Measurements from ENCODE around the gene MARCHF4.

MARCHF4 gene, protein sequence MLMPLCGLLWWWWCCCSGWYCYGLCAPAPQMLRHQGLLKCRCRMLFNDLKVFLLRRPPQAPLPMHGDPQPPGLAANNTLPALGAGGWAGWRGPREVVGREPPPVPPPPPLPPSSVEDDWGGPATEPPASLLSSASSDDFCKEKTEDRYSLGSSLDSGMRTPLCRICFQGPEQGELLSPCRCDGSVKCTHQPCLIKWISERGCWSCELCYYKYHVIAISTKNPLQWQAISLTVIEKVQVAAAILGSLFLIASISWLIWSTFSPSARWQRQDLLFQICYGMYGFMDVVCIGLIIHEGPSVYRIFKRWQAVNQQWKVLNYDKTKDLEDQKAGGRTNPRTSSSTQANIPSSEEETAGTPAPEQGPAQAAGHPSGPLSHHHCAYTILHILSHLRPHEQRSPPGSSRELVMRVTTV
- total RNA-seq: 0 reads per million in 2 donors

DNA sequence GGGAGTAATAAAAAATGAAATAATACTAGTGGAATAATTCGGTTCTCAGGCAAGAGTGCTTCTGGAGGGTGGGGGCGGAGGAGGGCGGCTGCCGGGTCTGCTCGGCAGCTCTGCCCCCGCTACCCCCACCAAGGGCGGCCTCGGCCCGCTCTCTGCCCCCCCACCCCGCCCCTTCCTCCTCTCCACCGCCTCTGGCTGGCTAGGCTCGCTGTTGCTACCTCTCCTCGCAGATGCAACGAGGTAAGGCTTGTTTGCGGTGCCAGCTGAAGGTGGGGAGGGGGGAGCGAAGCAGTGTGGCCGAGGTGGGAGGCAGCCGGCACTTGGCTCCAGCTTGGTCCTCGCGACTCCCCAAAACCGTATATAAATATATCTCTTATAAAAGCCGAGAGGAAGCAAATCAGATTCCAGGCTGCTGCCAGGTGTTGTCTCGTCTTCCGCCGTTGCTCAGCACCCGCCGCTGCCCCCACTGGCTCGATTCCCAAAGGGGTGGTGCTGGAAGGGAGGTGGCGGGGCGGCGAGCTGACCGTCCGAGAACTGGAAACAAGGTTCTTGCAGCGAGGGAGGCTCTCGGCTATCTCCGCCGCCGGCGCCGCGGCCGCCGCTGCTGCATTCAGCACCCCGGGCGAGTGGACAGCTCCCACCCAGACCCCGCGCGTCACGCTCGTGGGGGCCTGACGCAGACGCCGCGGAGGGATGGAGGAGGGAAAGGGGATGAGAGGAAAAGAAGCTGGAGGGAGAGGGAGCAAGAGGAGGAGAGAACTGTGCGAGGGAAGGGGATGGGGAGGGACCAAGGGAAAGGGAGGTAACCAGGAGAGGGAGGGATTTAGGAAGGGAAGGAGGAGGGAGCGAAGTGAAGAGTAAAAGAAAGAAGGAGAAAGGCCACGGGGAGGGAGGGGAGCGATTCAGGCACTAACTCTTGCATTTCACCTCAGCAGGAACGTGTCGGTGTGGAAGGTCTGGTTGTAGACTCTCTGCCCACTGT, at the start of gene MARCHF4:
TSS of gene MARCHF4 (minus strand) at position 763 of the 982 bp plus-strand sequence. CDS start 2,223 bp downstream, outside the sequence.
- peak; percentile 69 for DNase-seq

GRCh38 chr2:216420367-216421101, 48.3 kb upstream of the MARCHF4 start:
- no peak for DNase-seq

DNA sequence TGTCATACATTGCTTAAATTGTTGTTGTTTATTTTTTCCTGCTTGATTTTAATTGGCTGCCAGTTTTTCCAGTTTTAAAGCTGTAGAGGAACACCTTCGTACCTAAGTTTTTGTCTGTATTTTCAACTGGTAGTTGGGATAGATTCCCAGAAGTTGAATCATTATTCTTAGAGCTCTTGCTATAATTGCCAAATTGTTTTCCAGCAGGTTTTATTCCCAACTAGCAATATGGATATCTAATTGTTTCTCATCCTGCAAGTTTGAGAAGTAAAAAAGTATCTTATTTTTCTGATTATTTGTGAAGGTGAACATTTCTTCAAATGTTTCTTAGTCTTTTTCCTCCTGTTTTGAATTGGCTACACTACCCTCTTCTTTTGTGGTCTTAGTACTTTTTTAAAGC, 46.7 kb upstream of the MARCHF4 start:
- no peak for DNase-seq

- no peak for DNase-seq
Observed at GRCh38 chr2:216416571-216417307, 44.5 kb upstream of the MARCHF4 start.

DNA sequence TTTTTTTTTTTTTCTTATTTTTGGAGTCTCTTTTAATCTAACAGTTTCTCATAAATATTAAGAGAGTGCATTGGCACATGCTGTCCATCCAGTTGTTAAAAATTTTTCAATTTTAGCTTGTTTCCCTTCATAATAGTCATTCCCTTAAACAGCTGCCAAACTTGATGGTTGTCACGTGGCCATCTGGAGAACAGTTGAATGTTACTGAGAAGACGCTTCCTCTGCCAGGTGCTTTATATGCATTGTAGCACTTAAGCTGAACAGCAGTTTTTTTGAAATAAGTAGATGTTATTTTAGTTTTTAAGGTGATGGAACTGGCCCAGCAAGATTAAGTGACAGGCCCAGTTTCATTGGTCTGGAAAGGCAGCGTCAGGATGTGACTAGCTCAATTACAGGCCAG, 43.3 kb upstream of the MARCHF4 start:
- no peak for DNase-seq

DNA sequence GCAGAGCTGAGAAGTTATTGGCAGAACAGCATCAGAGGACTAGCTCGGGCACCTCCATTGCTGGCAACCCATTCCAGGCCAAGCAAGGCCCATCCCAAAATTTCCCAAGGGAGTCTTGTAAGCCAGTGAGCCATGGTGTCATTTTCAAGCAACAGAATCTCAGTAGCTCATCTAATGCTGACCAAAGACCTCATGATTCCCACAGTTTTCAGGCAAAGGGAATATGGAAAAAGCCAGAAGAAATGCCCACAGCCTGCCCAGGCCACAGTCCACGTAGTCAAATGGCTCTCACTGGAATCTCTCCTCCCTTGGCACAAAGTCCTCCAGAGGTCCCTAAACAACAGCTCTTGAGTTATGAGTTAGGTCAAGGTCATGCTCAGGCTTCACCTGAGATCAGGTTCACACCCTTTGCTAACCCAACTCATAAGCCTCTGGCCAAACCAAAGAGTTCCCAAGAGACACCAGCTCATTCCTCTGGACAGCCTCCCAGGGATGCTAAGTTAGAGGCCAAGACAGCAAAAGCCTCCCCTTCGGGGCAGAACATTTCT, 42.6 kb upstream of the MARCHF4 start:
- no peak for DNase-seq

DNA sequence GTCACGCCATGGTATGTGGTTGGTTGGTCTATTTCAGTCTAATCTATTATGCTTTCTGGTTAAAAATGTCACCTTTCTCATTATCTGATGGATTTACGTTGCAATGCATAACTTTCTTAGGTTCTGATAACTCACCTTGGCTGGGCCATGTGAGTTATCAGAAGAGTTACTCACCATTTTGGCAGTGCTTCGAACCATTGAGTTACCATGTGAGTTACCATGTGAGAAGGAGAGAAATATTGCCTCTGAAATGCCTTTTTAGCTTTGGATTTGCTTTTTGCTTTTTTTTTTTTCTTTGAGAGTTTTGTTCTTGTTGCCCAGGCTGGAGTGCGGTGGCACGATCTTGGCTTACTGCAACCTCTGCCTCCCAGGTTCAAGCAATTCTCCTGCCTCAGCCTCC, 41.6 kb upstream of the MARCHF4 start:
- DNase-seq: no peak

GRCh38 chr2:216412022-216412999, 40.0 kb upstream of the MARCHF4 start, which contains the start of gene SMARCAL1:
Gene SMARCAL1 (plus strand): TSS chr2:216412484. CDS start chr2:216414705, 2,221 bp downstream.
- DNase-seq: peak; percentile 99

DNA sequence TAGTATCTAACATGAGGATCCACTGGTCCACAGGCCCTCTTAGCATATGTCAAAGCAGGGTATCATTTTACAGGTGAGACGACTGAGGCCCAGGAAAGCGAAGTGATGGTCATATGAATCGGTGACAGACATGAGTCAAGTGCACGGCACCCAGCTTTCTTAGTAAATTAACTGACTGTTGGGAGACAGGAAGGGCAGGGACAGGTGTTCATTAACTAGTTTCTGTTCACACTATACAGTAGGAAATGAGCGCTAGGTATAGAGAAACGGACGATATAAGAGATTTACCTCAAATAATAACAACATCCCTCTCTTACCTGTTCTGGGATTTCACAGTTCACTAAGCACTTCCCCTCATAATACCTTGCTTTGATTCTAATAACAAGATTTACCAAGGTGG, 38.3 kb upstream of the MARCHF4 start:
- no peak for DNase-seq

DNA sequence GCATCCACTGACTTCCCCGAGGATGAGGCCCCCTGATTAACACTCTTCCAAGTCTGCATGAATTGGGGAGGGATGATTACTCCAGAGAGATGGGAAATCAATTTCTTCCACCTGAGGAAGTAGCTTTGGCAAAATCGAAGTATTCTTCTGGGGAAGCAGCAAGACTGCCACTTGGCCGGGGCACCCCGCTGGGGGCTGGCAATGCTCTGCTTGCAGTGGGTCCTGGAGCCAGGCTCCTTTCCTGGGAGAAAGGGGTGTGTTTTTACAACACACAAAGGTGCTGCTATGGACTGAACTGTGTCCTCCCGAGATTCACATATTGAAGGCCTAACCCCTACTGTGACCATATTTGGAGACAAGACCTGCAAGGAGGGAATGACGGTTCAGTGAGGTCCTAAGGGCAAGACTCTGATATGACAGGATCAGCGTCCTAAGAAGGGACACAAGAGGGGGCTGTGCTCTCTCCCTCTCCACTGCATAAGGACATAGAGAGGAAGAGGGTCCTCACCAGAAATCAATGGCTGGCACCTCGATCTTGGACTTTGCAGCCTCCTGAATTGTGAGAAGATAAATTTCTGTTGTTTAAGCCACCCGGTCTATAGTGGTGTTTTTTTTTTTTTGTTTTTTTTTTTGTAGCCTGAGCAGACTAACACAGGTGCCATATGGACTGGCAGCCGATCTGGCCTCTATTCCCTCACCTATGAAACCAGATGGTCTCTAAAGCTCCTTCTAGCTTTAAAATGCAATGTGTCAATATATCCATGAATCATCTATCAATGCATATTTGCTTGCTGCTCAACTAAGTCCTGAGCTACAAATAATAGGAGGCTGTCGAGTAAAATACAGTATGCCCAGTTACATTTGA, 36.4 kb upstream of the MARCHF4 start:
- DNase-seq: no peak

DNA sequence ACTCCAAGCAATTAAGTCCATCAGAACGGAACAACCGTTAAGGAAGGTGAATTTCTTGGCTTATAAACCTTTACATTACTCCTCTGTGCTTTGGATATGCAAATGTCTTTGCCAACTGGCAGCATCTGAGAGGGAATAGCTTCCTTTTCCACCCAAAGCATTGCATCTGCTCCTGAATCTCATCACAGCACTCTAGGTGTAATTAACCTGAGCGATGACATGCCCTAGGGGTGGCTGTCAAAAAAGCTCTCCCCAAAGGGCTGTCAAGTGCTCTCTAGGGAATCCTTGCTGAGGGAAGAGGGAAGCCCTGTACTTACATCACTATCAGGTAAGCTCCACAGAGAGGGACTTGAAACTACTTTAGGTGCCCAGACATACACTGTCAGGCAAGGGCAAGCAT, 34.5 kb upstream of the MARCHF4 start:
- DNase-seq: no peak

GRCh38 chr2:216405588-216405987, 33.3 kb upstream of the MARCHF4 start:
- DNase-seq: no peak

- peak; percentile 27 for DNase-seq
Observed at GRCh38 chr2:216404010-216404618, 31.8 kb upstream of the MARCHF4 start.

GRCh38 chr2:216402751-216403150, 30.5 kb upstream of the MARCHF4 start:
- no peak for DNase-seq

GRCh38 chr2:216399621-216400020, 27.3 kb upstream of the MARCHF4 start:
- DNase-seq: no peak

DNA sequence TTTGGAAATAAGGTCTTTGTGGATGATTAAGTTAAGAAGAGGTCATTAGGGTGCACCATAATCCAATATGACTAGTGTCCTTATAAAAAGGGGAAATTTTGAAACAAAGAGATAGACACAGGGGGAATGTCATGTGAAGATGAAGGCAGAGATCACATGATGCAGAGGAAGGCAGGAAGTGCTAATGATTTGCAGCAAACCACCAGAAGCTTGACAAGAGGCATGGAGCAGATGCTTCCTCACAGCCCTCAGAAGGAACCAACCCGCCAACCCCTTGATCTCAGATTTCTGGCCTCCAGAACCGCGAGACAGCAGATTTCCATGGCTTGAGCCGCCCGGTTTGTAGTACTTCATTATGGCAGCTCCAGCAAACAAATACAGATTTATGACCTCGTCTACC, 22.6 kb upstream of the MARCHF4 start:
- no peak for DNase-seq

DNA sequence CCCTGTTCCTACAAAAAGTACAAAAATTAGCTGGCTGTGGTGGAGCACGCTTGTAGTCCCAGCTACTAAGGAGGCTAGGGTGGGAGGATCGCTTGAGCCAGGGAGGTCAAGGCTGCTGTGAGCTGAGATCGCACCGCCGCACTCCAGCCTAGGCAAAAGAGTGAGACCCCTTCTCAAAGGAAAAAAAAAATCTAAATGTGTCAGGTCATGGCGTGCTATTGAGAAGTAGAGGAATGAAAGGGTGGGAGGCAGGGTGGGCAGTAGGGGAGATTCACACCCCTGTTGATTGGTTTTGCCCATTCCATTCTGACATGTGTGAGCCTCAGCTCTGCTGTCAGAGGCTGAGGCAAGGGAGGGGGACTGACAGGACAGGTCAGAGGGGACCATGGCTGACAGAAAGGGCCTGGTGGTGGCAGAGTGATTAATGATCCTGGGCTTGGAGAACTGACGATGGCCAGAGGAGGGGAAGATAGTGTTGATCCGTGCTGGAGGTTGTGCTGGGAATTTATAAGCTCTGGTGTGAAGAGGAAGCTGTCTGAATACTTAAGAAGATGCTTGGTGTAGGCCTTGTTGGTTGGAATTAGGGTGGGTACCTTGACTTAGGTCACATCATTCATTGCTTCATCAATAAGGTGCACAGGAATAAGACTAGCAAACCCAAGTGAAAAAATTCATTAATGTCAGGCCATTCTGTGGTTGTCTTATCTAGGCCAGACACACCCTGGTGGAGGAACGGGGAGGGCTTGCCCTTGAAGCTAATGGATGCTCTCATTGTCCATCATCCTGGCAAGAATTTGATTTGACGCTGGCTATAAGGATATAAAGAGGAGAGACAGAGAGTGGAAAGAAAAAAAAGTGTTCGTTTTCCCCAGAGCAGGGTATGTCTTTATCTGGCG, 20.9 kb upstream of the MARCHF4 start:
- DNase-seq: no peak

Measured in T-helper 9 cell (primary cell).